ENCODE results near the gene SEMA4B. TPM values are rescaled to one million over a fixed set of nuclear protein-coding genes. Genes with fewer than 3 reads are reported as not detected.
"Not testable (repeated sequence)": the region's sequence is repeated elsewhere in the genome, so short reads cannot be mapped to it uniquely, and the experiment has no call there.

SEMA4B gene
- total and polyA plus RNA-seq, 5 donors from 2014 or later, result 5.1 to 20.2 (median 7.2) TPM

DNA sequence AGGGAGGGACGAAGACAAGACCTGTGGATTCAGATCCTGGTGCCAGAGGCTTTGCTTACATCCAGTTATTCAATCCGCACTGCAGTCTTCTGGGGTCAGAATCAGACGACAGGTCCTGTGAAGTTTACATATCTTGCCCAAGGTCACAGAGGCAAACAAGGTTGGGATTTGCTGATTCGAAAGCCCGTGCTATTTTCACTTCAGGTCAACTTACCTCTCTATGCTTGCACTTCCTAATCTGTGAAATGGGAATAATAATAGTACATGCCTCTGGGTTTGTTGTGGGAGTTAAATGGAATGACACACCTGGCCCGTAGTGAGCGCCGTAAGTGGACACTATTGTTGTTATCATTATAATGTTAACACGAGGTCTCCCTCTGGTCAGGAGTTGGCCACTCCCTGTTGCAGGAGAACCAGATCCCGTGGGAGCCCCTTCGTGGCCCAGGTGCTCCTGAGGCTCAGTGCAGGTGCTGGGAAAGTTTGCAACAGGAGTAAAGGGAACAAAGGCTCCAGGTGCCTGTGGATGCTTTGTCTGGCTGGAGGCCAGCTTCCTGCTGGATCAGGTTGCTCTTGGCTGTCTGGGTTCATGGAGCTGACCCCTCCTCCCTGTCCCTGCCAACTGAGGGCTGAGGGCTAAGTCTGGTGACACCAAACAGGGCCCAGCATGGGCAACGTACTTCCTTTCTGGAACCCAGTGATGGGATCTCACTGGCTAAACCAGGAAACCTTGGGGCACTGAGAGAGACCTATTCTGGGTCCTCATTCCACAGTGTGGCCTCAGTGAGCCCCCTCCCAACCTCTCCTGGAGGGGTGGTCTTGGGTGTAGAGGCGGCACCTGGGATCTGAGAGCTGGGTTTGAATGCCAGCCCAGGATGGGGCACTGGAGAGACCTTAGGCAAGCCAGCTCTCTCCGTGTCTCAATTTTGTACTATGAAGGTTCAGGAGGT, 40.1 kb upstream of the SEMA4B start:
- ATAC-seq (ENCODE audit: low read depth in 2 of 2) (no peak), DNase-seq (no peak)
- Histone ChIP-seq H3K4me3 (ENCODE audit: low read depth, low read length) (no peak overlapping the region), H3K9me3 (ENCODE audit: control insufficient read depth in 2 of 2, low read length in 2 of 2) (no peaks in the 10 kb centered on the region), H3K4me1 (ENCODE audit: control insufficient read depth, insufficient read depth, low read length, poor library complexity, severe bottlenecking) (peaks cover 3% of the 10 kb centered on the region), H3K27me3 (ENCODE audit: control insufficient read depth, insufficient read depth, low read length) (no peaks in the 10 kb centered on the region), H3K27ac (ENCODE audit: insufficient read depth, low read length, poor library complexity, severe bottlenecking) (no peak overlapping the region), H3K36me3 (ENCODE audit: control insufficient read depth, insufficient read depth, low read length) (no peaks in the 10 kb centered on the region)
- peaks cover 16% of the 10 kb centered on the region for H3K27me3 Mint-ChIP-seq
- peaks cover 0 to 13% (median 7%) of the 10 kb centered on the region in 4 donors for H3K4me1 Mint-ChIP-seq
- no peak overlapping the region for H3K4me3 Mint-ChIP-seq
- H3K27ac Mint-ChIP-seq, result peak overlapping the region in 1 of 3 donors; percentile 5
- H3K9me3 Mint-ChIP-seq, result no peaks in the 10 kb centered on the region
- H3K36me3 Mint-ChIP-seq, result no peaks in the 10 kb centered on the region

DNA sequence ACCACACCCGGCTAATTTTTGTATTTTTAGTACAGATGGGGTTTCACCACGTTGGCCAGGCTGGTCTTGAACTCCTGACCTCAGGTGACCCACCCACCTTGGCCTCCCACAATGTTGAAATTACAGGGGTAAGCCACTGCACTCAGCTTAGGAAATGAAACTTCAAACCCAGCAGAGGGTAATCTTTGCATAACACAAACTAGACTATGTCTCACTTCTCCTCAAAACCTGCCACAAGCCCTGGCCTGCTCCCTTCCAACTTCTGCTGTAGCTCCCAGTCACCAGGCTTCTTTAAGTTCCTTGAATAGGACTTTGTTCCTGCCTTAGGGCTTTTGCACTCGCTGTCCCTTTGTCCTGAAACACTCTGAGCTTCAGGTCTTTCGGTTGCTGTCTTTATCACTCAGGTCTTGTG, 39.2 kb upstream of the SEMA4B start:
- Mint-ChIP-seq H3K9me3 (no peaks in the 10 kb centered on the region), H3K4me1 (peaks cover 0 to 13% (median 7%) of the 10 kb centered on the region in 4 donors), H3K36me3 (no peaks in the 10 kb centered on the region), H3K27me3 (peaks cover 16% of the 10 kb centered on the region), H3K4me3 (no peak overlapping the region), H3K27ac (peak overlapping the region in 2 of 3 donors; percentile 5 to 49)
- H3K27ac ChIP-seq (ENCODE audit: insufficient read depth, low read length, poor library complexity, severe bottlenecking), result no peak overlapping the region
- no peaks in the 10 kb centered on the region for H3K27me3 ChIP-seq (ENCODE audit: control insufficient read depth, insufficient read depth, low read length)
- H3K36me3 ChIP-seq (ENCODE audit: control insufficient read depth, insufficient read depth, low read length), result no peaks in the 10 kb centered on the region
- no peak for ATAC-seq (ENCODE audit: low read depth in 2 of 2)
- no peak for DNase-seq
- H3K4me3 ChIP-seq (ENCODE audit: low read depth, low read length), result no peak overlapping the region
- no peaks in the 10 kb centered on the region for H3K9me3 ChIP-seq (ENCODE audit: control insufficient read depth in 2 of 2, low read length in 2 of 2)
- H3K4me1 ChIP-seq (ENCODE audit: control insufficient read depth, insufficient read depth, low read length, poor library complexity, severe bottlenecking), result peaks cover 3% of the 10 kb centered on the region

DNA sequence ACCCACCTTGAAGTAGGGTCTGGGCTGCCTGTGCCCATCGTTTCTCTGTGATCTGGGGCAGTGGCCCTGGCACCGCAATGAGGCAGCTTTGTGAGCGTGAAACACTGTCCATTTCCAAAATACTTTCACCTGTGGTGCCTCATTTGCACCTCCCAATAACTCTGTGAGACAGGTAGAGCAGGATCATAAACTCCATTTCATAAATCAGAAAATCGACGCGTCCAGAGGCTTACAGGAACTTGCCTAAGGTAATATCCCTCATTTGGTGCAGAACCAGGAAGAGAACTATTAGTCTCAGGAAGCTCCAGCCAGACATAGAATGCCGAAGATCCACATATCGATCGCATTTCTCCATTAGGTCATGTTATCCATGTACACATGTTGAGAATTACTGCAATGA, 38.2 kb upstream of the SEMA4B start:
- no peak overlapping the region for H3K27ac Mint-ChIP-seq
- Histone ChIP-seq H3K4me1 (ENCODE audit: control insufficient read depth, insufficient read depth, low read length, poor library complexity, severe bottlenecking) (peaks cover 2% of the 10 kb centered on the region), H3K36me3 (ENCODE audit: control insufficient read depth, insufficient read depth, low read length) (no peaks in the 10 kb centered on the region), H3K4me3 (ENCODE audit: low read depth, low read length) (no peak overlapping the region), H3K9me3 (ENCODE audit: control insufficient read depth in 2 of 2, low read length in 2 of 2) (no peaks in the 10 kb centered on the region), H3K27ac (ENCODE audit: insufficient read depth, low read length, poor library complexity, severe bottlenecking) (no peak overlapping the region), H3K27me3 (ENCODE audit: control insufficient read depth, insufficient read depth, low read length) (no peaks in the 10 kb centered on the region)
- DNase-seq (no peak), ATAC-seq (ENCODE audit: low read depth in 2 of 2) (no peak)
- no peaks in the 10 kb centered on the region for H3K36me3 Mint-ChIP-seq
- H3K4me1 Mint-ChIP-seq, result peaks cover 0 to 8% (median 4%) of the 10 kb centered on the region in 4 donors
- H3K9me3 Mint-ChIP-seq, result no peaks in the 10 kb centered on the region
- H3K27me3 Mint-ChIP-seq, result peaks cover 11% of the 10 kb centered on the region
- no peak overlapping the region for H3K4me3 Mint-ChIP-seq

DNA sequence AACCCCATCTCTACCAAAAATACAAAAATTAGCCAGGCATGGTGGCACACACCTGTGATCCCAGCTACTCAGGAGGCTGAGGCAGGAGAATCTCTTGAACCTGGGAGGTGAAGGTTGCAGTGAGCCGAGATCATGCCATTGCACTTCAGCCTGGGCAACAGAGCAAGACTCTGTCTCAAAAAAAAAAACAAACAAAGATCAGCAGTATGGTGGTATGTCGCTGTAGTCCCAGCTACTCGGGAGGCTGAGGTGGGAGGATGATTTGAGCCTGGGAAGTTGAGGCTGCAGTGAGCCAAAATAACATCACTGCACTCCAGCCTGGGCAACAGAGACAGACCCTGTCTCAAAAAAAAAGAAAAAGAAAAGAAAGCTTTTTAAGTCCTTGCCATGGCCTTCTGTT, 36.9 kb upstream of the SEMA4B start:
- H3K27ac Mint-ChIP-seq; H3K36me3 Mint-ChIP-seq; DNase-seq; H3K27me3 Mint-ChIP-seq; H3K27me3 ChIP-seq (ENCODE audit: control insufficient read depth, insufficient read depth, low read length); H3K36me3 ChIP-seq (ENCODE audit: control insufficient read depth, insufficient read depth, low read length); H3K27ac ChIP-seq (ENCODE audit: insufficient read depth, low read length, poor library complexity, severe bottlenecking); H3K4me3 Mint-ChIP-seq; H3K4me1 Mint-ChIP-seq; ATAC-seq (ENCODE audit: low read depth in 2 of 2); H3K4me3 ChIP-seq (ENCODE audit: low read depth, low read length); H3K9me3 Mint-ChIP-seq; H3K9me3 ChIP-seq (ENCODE audit: control insufficient read depth in 2 of 2, low read length in 2 of 2); H3K4me1 ChIP-seq (ENCODE audit: control insufficient read depth, insufficient read depth, low read length, poor library complexity, severe bottlenecking): not testable (repeated sequence)

DNA sequence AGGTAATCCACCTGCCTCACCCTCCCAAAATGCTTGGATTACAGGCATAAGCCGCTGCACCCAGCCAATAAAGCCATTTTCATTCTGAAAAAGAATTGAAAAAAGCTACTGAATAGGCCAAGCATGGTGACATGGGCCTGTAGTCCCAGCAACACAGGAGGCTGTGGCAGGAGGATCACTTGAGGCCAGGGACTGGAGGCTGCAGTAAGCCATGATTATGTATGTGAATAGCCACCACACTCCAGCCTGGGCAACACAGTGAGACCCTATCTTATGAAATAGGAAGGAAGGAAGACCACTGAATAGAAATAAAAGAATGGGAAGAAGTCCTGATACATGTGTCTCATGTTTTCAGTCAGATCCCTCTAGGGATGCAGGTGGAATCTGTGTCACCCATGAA, 36.0 kb upstream of the SEMA4B start:
- H3K27ac Mint-ChIP-seq, result no peak overlapping the region

DNA sequence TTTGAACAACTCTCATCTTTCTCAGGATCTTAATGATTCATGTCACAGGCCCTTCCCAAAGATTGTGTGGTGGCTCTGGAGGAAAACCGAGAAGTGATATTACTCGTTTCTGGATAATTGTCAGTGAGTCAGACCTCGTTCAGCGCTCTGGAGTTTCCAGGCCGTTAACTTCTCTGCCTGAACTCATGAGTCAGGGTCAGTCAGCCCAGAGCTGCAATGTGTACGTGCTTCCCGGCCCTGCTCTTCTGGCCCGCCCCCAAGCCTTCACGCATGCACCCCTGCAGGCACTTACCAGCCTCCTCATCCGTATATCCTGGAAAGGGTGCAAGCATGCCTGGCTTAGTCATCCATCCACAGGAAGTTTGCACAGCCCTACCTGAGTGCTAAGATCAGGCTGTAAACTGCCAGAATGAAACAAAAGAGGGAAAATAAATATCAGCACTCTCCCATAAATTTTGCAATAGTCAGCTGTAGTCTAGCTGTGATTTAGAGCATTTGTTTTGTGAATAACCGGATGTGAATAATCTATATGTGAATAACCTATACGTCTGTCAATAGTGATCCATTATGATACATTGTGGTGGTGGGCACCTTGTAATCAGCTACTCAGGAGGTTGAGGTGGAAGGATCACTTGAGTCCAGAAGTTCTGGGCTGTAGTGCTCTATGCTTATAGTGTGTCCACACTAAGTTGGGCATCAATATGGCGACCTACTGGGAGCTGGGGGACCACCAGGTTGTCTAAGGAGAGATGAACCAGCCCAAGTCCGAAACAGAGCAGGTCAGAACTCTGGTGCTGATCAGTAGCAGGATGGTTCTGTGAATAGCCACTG, 35.3 kb upstream of the SEMA4B start:
- no peak overlapping the region for H3K4me3 Mint-ChIP-seq
- H3K27ac Mint-ChIP-seq, result no peak overlapping the region

More for the DNA sequence above, 36.0 kb upstream of the SEMA4B start:
- ATAC-seq (ENCODE audit: low read depth in 2 of 2), result no peak
- no peak overlapping the region for H3K27ac ChIP-seq (ENCODE audit: insufficient read depth, low read length, poor library complexity, severe bottlenecking)
- Mint-ChIP-seq H3K4me1 (peaks cover 0 to 3% (median 0%) of the 10 kb centered on the region in 4 donors), H3K27me3 (peaks cover 9% of the 10 kb centered on the region), H3K9me3 (no peaks in the 10 kb centered on the region), H3K36me3 (no peaks in the 10 kb centered on the region), H3K4me3 (no peak overlapping the region)
- H3K36me3 ChIP-seq (ENCODE audit: control insufficient read depth, insufficient read depth, low read length), result no peaks in the 10 kb centered on the region
- H3K4me1 ChIP-seq (ENCODE audit: control insufficient read depth, insufficient read depth, low read length, poor library complexity, severe bottlenecking), result no peaks in the 10 kb centered on the region
- H3K4me3 ChIP-seq (ENCODE audit: low read depth, low read length), result no peak overlapping the region
- no peak for DNase-seq
- no peaks in the 10 kb centered on the region for H3K27me3 ChIP-seq (ENCODE audit: control insufficient read depth, insufficient read depth, low read length)
- H3K9me3 ChIP-seq (ENCODE audit: control insufficient read depth in 2 of 2, low read length in 2 of 2), result no peaks in the 10 kb centered on the region

DNA sequence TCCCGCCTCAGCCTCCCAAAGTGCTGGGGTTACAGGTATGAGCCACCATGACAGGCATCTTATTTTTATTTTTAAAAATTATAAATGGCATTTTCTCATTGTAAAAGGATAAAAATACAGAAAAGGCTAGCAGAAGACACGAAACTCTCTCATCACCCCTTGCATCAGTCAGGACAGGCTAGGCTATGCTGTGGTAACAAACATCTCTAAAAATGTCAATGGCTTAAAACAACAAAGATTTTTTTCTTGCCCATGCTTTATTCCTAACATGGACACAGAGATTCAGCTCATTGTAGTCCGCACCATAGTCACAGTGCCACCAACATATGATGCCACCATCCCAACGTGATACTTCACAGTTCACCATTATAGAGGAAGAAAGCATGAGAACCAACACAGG, 34.0 kb upstream of the SEMA4B start:
- no peaks in the 10 kb centered on the region for H3K9me3 ChIP-seq (ENCODE audit: control insufficient read depth in 2 of 2, low read length in 2 of 2)
- Mint-ChIP-seq H3K9me3 (peaks cover 0 to 2% (median 0%) of the 10 kb centered on the region in 7 donors), H3K4me3 (no peak overlapping the region), H3K4me1 (peaks cover 0 to 3% (median 0%) of the 10 kb centered on the region in 4 donors), H3K27me3 (peaks cover 14% of the 10 kb centered on the region), H3K36me3 (no peaks in the 10 kb centered on the region), H3K27ac (no peak overlapping the region)
- no peak overlapping the region for H3K4me3 ChIP-seq (ENCODE audit: low read depth, low read length)
- H3K27me3 ChIP-seq (ENCODE audit: control insufficient read depth, insufficient read depth, low read length), result no peaks in the 10 kb centered on the region
- DNase-seq (no peak), ATAC-seq (ENCODE audit: low read depth in 2 of 2) (no peak)
- no peaks in the 10 kb centered on the region for H3K4me1 ChIP-seq (ENCODE audit: control insufficient read depth, insufficient read depth, low read length, poor library complexity, severe bottlenecking)
- H3K27ac ChIP-seq (ENCODE audit: insufficient read depth, low read length, poor library complexity, severe bottlenecking), result no peak overlapping the region
- no peaks in the 10 kb centered on the region for H3K36me3 ChIP-seq (ENCODE audit: control insufficient read depth, insufficient read depth, low read length)

More for the DNA sequence above, 35.3 kb upstream of the SEMA4B start:
- H3K9me3 ChIP-seq (ENCODE audit: control insufficient read depth in 2 of 2, low read length in 2 of 2), result no peaks in the 10 kb centered on the region
- H3K4me1 ChIP-seq (ENCODE audit: control insufficient read depth, insufficient read depth, low read length, poor library complexity, severe bottlenecking), result no peaks in the 10 kb centered on the region
- no peak for DNase-seq
- Mint-ChIP-seq H3K27me3 (peaks cover 14% of the 10 kb centered on the region), H3K4me1 (peaks cover 0 to 3% (median 0%) of the 10 kb centered on the region in 4 donors), H3K9me3 (no peaks in the 10 kb centered on the region), H3K36me3 (no peaks in the 10 kb centered on the region)
- peak in 1 of 2 donors; percentile 47 for ATAC-seq (ENCODE audit: low read depth in 2 of 2)
- no peak overlapping the region for H3K27ac ChIP-seq (ENCODE audit: insufficient read depth, low read length, poor library complexity, severe bottlenecking)
- no peaks in the 10 kb centered on the region for H3K27me3 ChIP-seq (ENCODE audit: control insufficient read depth, insufficient read depth, low read length)
- H3K4me3 ChIP-seq (ENCODE audit: low read depth, low read length), result no peak overlapping the region
- no peaks in the 10 kb centered on the region for H3K36me3 ChIP-seq (ENCODE audit: control insufficient read depth, insufficient read depth, low read length)

All from CD4-positive, CD25-positive, alpha-beta regulatory T cell (primary cell).